Fibroblast of pulmonary artery (primary cell): ENCODE data around the gene TAOK2.

Experiments
- DNase-seq: peaks from one replicate; pipeline ENCODE4 v3.0.0-alpha.2; 2010; ENCODE audit warnings: low read depth
- H3K4me3 ChIP-seq: replicated peaks from 2 replicates; pipeline ENCODE4 v1.5.1; 2011; ENCODE audit warnings: low read depth, mild to moderate bottlenecking, control low read depth, low read length, moderate library complexity
- CTCF ChIP-seq: IDR thresholded peaks from 2 replicates; pipeline ENCODE4 v1.5.1; 2011; ENCODE audit warnings: mild to moderate bottlenecking, control low read depth, low read length, inconsistent platforms; ENCODE audit errors: missing control alignments

TAOK2 gene

GRCh38 chr16:29984764-29985147 lies 11.1 kb downstream of the TAOK2 start:
- no peak for DNase-seq
- TF ChIP-seq CTCF, result no peak
- no peak overlapping the region for H3K4me3 ChIP-seq

- TF ChIP-seq CTCF, result no peak
- DNase-seq, result no peak
- no peak overlapping the region for H3K4me3 ChIP-seq
Observed at GRCh38 chr16:29985271-29985811, 11.7 kb downstream of the TAOK2 start.

- DNase-seq, result no peak
- no peak for TF ChIP-seq CTCF
- no peak overlapping the region for H3K4me3 ChIP-seq
Observed at GRCh38 chr16:29986231-29986630, 12.6 kb downstream of the TAOK2 start.

GRCh38 chr16:29986931-29987330 lies 13.3 kb downstream of the TAOK2 start:
- no peak for DNase-seq
- no peak for TF ChIP-seq CTCF
- no peak overlapping the region for H3K4me3 ChIP-seq

GRCh38 chr16:29987371-29988085 lies 13.9 kb downstream of the TAOK2 start:
- no peak overlapping the region for H3K4me3 ChIP-seq
- no peak for DNase-seq
- TF ChIP-seq CTCF, result no peak

- no peak overlapping the region for H3K4me3 ChIP-seq
- TF ChIP-seq CTCF, result no peak
- no peak for DNase-seq
Observed at GRCh38 chr16:29988346-29989075, 14.8 kb downstream of the TAOK2 start.
